Panc1 (cell line): ENCODE data around the gene DDA1. TPM values are rescaled to one million over a fixed set of nuclear protein-coding genes. Genes with fewer than 3 reads are reported as not detected.

Experiments used
- ATAC-seq: fragments of 200-7000 bp; cut with Tn5 transposase; 2 replicates; pipeline ENCODE4 v1.9.1; 2020; ENCODE audit warnings: mild to moderate bottlenecking, moderate library complexity
- BruUV-seq: library from RNA; stranded (reverse); fragments of 400-500 nt; replicated peaks from 2 replicates; lab custom pipeline; 2021; lab: Mats Ljungman, UMichigan
- CTCF ChIA-PET: fragments of 300-600 bp; sonication (Branson Sonifier 250); formaldehyde crosslinking; loops from one replicate; lab custom pipeline; 2022; ENCODE audit warnings: antibody characterized with exemption; lab: Charles Lee
- POLR2A ChIA-PET: fragments of 300-600 bp; sonication (Branson Sonifier 250); formaldehyde crosslinking; loops from one replicate; lab custom pipeline; 2022; ENCODE audit warnings: antibody characterized with exemption; lab: Charles Lee
- DNase-seq: peaks from one replicate; pipeline ENCODE4 v3.0.0-alpha.2; 2010; ENCODE audit warnings: low read depth, low spot score
- H3K27ac ChIP-seq: 2 replicates; pipeline ENCODE4 v1.5.1; 2011; ENCODE audit warnings: mild to moderate bottlenecking, low read length, inconsistent platforms
- H3K27me3 ChIP-seq: fragments of 200-500 bp; sonication (Bioruptor generic); 2 replicates; pipeline ENCODE4 v1.6.0; 2014; ENCODE audit warnings: low read length, inconsistent platforms; ENCODE audit not compliant: control insufficient read depth, insufficient read depth
- H3K36me3 ChIP-seq: fragments of 200-500 bp; sonication (Bioruptor generic); 2 replicates; pipeline ENCODE4 v1.5.1; 2014; ENCODE audit warnings: inconsistent platforms, mild to moderate bottlenecking, low read length, moderate library complexity; ENCODE audit not compliant: control insufficient read depth, insufficient read depth
- H3K4me1 ChIP-seq: 2 replicates; pipeline ENCODE4 v1.5.1; 2011; ENCODE audit warnings: inconsistent platforms, mild to moderate bottlenecking, low read length, moderate library complexity; ENCODE audit not compliant: control insufficient read depth, insufficient read depth
- H3K4me3 ChIP-seq, 2 experiments: 2 replicates each; pipeline ENCODE4 v1.5.1; 2011 to 2012; ENCODE audit warnings: low read depth in 2 of 2, low read length in 2 of 2, mild to moderate bottlenecking in 2 of 2, inconsistent platforms in 1 of 2, moderate library complexity in 1 of 2
- H3K9me3 ChIP-seq: fragments of 200-500 bp; sonication (Bioruptor generic); 2 replicates; pipeline ENCODE4 v1.5.1; 2014; ENCODE audit warnings: low read depth, mild to moderate bottlenecking, inconsistent platforms, low read length, moderate library complexity; ENCODE audit not compliant: control insufficient read depth, insufficient read depth
- CTCF ChIP-seq: fragments of 450-650 bp; IDR thresholded peaks from 2 replicates; pipeline ENCODE4 v1.5.1; 2017; ENCODE audit warnings: mild to moderate bottlenecking
- POLR2AphosphoS5 ChIP-seq: IDR thresholded peaks from 2 replicates; pipeline ENCODE4 v1.6.1; 2012; ENCODE audit warnings: mild to moderate bottlenecking, low read depth, low read length, moderate library complexity
- REST ChIP-seq, 2 experiments: IDR thresholded peaks; 2 replicates each; pipeline ENCODE4 v1.6.1; 2011 to 2012; ENCODE audit warnings: low read depth in 2 of 2, control low read depth in 1 of 2, low read length in 1 of 2, mild to moderate bottlenecking in 1 of 2, moderate library complexity in 1 of 2; ENCODE audit not compliant: insufficient read depth in 1 of 2
- SIN3A ChIP-seq: IDR thresholded peaks from 2 replicates; pipeline ENCODE4 v1.6.1; 2012; ENCODE audit warnings: low read depth, mild to moderate bottlenecking, low read length, moderate library complexity, borderline replicate concordance; ENCODE audit not compliant: insufficient read depth
- TCF7L2 ChIP-seq: IDR thresholded peaks from 2 replicates; pipeline ENCODE4 v1.6.1; 2011; ENCODE audit warnings: mild to moderate bottlenecking, low read depth, low read length, inconsistent platforms
- in situ Hi-C: cut with HindIII; loops from 2 replicates; pipeline ENCODE4 v1.10.0; 2016; ENCODE audit warnings: low sequenced_read_pairs, low pct_unique_long_range_greater_than_20kb
- intact Hi-C: fragments of 100-400 bp; cut with micrococcal nuclease; formaldehyde crosslinking; loops from one replicate; pipeline ENCODE4 v1.10.0; 2022; ENCODE audit not compliant: unreplicated experiment
- total RNA-seq: library from RNA; stranded (reverse); gene quantifications from one replicate; pipeline ENCODE4 v1.2.1, GENCODE V29; 2021; ENCODE audit not compliant: unreplicated experiment

Gene DDA1
- total RNA-seq, 1 experiment from 2014 or later: 56.0 TPM

- Histone ChIP-seq H3K27me3 (no peaks in the 10 kb centered on the region), H3K4me3 (no peak overlapping the region), H3K27ac (no peak overlapping the region), H3K36me3 (no peaks in the 10 kb centered on the region), H3K4me1 (no peaks in the 10 kb centered on the region), H3K9me3 (no peaks in the 10 kb centered on the region)
- POLR2A ChIA-PET: no interaction called here
- no TSS peak for BruUV-seq
- DNase-seq (no peak), ATAC-seq (peak; percentile 31)
- TF ChIP-seq REST (IDR thresholded peaks at IDR 0.05; ENCODE audit: insufficient read depth in 1 of 2, low read depth in 2 of 2, low read length in 1 of 2) (no peak), TCF7L2 (no peak)
- in situ Hi-C loops (no loop called here), intact Hi-C loops (no loop called here)
- CTCF ChIA-PET: interaction anchor here (0.6 kb wide), 1 partner anchor 77 kb away, joined by 3 read pairs; no protein-coding TSS in a partner anchor
Observed at GRCh38 chr19:17321655-17322489, 12.5 kb downstream of the DDA1 start.

- TF ChIP-seq REST (IDR thresholded peaks at IDR 0.05; ENCODE audit: insufficient read depth in 1 of 2, low read depth in 2 of 2, low read length in 1 of 2) (no peak), SIN3A (no peak), POLR2AphosphoS5 (no peak), CTCF (no peak), TCF7L2 (no peak)
- H3K27ac ChIP-seq: no peak overlapping the region
- peak; percentile 22; the same call in 1 of the 2 replicates for ATAC-seq
- in situ Hi-C loops: no loop called here
- DNase-seq: no peak
- no peaks in the 10 kb centered on the region for H3K36me3 ChIP-seq
- H3K4me1 ChIP-seq: no peaks in the 10 kb centered on the region
- ChIA-PET CTCF (no interaction called here), POLR2A (no interaction called here)
- H3K27me3 ChIP-seq: no peaks in the 10 kb centered on the region
- H3K4me3 ChIP-seq: no peak overlapping the region
- BruUV-seq: no TSS peak
- H3K9me3 ChIP-seq: no peaks in the 10 kb centered on the region
- intact Hi-C loops: no loop called here
Observed at GRCh38 chr19:17322854-17323253, 13.5 kb downstream of the DDA1 start.
